GM23338 (cell line): Measurements from ENCODE around the gene CASP7. TPM values are rescaled to one million over a fixed set of nuclear protein-coding genes. Genes with fewer than 3 reads are reported as not detected.

Experiments used
- ATAC-seq: fragments of 200-7000 bp; cut with Tn5 transposase; 3 replicates; pipeline ENCODE4 v1.9.1; 2020
- DNase-seq: peaks from one replicate; pipeline ENCODE4 v3.0.0-alpha.2; 2015; ENCODE audit warnings: low spot score
- H2AFZ ChIP-seq: fragments of 200-600 bp; sonication (generic); 2 replicates; pipeline ENCODE4 v1.8.0; 2016; ENCODE audit warnings: antibody characterized with exemption, mild to moderate bottlenecking, moderate library complexity
- H3F3A ChIP-seq: fragments of 200-600 bp; sonication (generic); replicated peaks from 2 replicates; pipeline ENCODE4 v1.8.0; 2017; ENCODE audit warnings: antibody characterized with exemption, mixed run types, low read depth
- H3K27ac ChIP-seq: fragments of 200-600 bp; sonication (generic); 2 replicates; pipeline ENCODE4 v1.6.1; 2016; ENCODE audit warnings: low read depth
- H3K27me3 ChIP-seq: fragments of 200-600 bp; sonication (generic); 2 replicates; pipeline ENCODE4 v1.8.0; 2016; ENCODE audit warnings: mild to moderate bottlenecking, mixed run types, moderate library complexity; ENCODE audit not compliant: insufficient read depth
- H3K36me3 ChIP-seq: fragments of 200-600 bp; sonication (generic); 2 replicates; pipeline ENCODE4 v1.8.0; 2016; ENCODE audit warnings: mild to moderate bottlenecking; ENCODE audit not compliant: insufficient read depth
- H3K4me1 ChIP-seq: fragments of 200-600 bp; sonication (generic); 2 replicates; pipeline ENCODE4 v1.8.0; 2016; ENCODE audit warnings: mild to moderate bottlenecking, moderate library complexity; ENCODE audit not compliant: insufficient read depth
- H3K4me2 ChIP-seq: fragments of 200-600 bp; sonication (generic); 2 replicates; pipeline ENCODE4 v1.7.1; 2017; ENCODE audit warnings: mixed run types
- H3K4me3 ChIP-seq: fragments of 200-600 bp; sonication (generic); 2 replicates; pipeline ENCODE4 v1.6.1; 2016; ENCODE audit warnings: mixed run types
- H3K79me2 ChIP-seq: fragments of 200-600 bp; sonication (generic); replicated peaks from 2 replicates; pipeline ENCODE4 v1.8.0; 2017; ENCODE audit warnings: mild to moderate bottlenecking; ENCODE audit not compliant: insufficient read depth
- H3K9me2 ChIP-seq: fragments of 200-600 bp; sonication (generic); 2 replicates; pipeline ENCODE4 v1.8.0; 2017; ENCODE audit not compliant: insufficient read depth
- H4K20me1 ChIP-seq: fragments of 200-600 bp; sonication (generic); replicated peaks from 2 replicates; pipeline ENCODE4 v1.8.0; 2017; ENCODE audit warnings: mild to moderate bottlenecking; ENCODE audit not compliant: insufficient read depth
- H3K27ac Mint-ChIP-seq: 2 replicates; pipeline ENCODE4 v1.8.0; 2020; ENCODE audit warnings: inconsistent platforms, mild to moderate bottlenecking, moderate library complexity, mixed read lengths
- H3K27me3 Mint-ChIP-seq: 3 replicates; pipeline ENCODE4 v1.8.0; 2022; ENCODE audit warnings: low read depth, mild to moderate bottlenecking, moderate library complexity, mixed read lengths, inconsistent platforms; ENCODE audit not compliant: insufficient read depth, poor library complexity
- H3K36me3 Mint-ChIP-seq: 3 replicates; pipeline ENCODE4 v1.8.0; 2021; ENCODE audit warnings: low read depth, mild to moderate bottlenecking, inconsistent platforms, moderate library complexity, mixed read lengths
- H3K4me1 Mint-ChIP-seq: 3 replicates; pipeline ENCODE4 v1.8.0; 2020; ENCODE audit warnings: mild to moderate bottlenecking, inconsistent platforms, mixed read lengths
- H3K4me3 Mint-ChIP-seq: 3 replicates; pipeline ENCODE4 v1.8.0; 2021; ENCODE audit warnings: moderate library complexity, mild to moderate bottlenecking, inconsistent platforms, mixed read lengths
- H3K9me3 Mint-ChIP-seq: 3 replicates; pipeline ENCODE4 v1.8.0; 2020; ENCODE audit warnings: moderate library complexity, mild to moderate bottlenecking, inconsistent platforms, mixed read lengths
- CREB1 ChIP-seq: fragments of 250-450 bp; sonication (Bioruptor Pico); IDR thresholded peaks from 2 replicates; pipeline ENCODE4 v1.5.0; 2020; ENCODE audit warnings: low read depth, mild to moderate bottlenecking, moderate library complexity
- ZNF331 ChIP-seq: fragments of 250-450 bp; sonication (Bioruptor Pico); IDR thresholded peaks from 2 replicates; pipeline ENCODE4 v1.5.0; 2020; ENCODE audit warnings: low read depth, mild to moderate bottlenecking, moderate library complexity
- polyA plus RNA-seq: library from polyadenylated mRNA; unstranded; fragments of >200 nt; fragmentation: Nextera tagmentation; extraction: Ambion mirVana; gene quantifications from 2 replicates; pipeline ENCODE4 v1.2.1, GENCODE V29; 2016
- total RNA-seq: library from RNA; depleted of rRNA; stranded (reverse); fragments of >200 nt; shearing (Covaris generic); gene quantifications from 2 replicates; pipeline ENCODE4 v1.2.3, GENCODE V29; 2014
- TF ChIP-seq, protein P1 (sequence below): IDR thresholded peaks from one replicate; pipeline ENCODE4 v1.6.1; 2018; ENCODE audit warnings: antibody characterized with exemption; ENCODE audit not compliant: unreplicated experiment
- TF ChIP-seq, protein P2 (sequence below): fragments of 250-450 bp; sonication (Bioruptor Pico); IDR thresholded peaks from 2 replicates; pipeline ENCODE4 v1.5.0; 2020; ENCODE audit warnings: mild to moderate bottlenecking, moderate library complexity

The CASP7 gene
- total and polyA plus RNA-seq, 2 experiments from 2014 or later = 2.1 to 7.0 TPM

DNA sequence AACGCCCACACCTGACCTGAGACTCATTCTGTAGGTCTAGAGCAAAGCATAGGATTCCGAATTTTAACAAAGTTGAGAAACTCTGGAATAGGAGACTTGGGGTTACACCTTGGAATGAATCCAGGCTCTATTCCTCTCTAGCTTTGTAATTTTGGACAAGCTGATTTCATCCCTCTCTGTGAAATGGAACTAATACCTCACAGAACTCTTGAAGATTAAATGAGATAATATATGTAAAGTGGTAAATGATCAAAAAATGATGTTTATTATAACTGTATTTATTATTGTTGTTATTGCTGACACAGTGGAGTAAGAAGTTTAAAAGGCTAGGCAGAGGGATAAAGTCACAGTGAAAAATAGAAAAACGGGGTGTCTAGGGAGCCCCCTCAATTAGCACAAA is 32.3 kb downstream of the CASP7 start:
- Histone ChIP-seq H3K79me2 (no peaks in the 10 kb centered on the region), H3F3A (no peaks in the 10 kb centered on the region), H3K9me2 (no peaks in the 10 kb centered on the region), H3K4me3 (no peak overlapping the region), H2AFZ (no peak overlapping the region), H3K4me2 (no peak overlapping the region), H3K27ac (no peak overlapping the region), H3K4me1 (peaks cover 31% of the 10 kb centered on the region), H3K36me3 (no peaks in the 10 kb centered on the region), H4K20me1 (no peaks in the 10 kb centered on the region), H3K27me3 (no peaks in the 10 kb centered on the region)
- no peak overlapping the region for H3K27ac Mint-ChIP-seq
- peaks cover 4% of the 10 kb centered on the region for H3K27me3 Mint-ChIP-seq
- peaks cover 54% of the 10 kb centered on the region for H3K4me1 Mint-ChIP-seq
- H3K36me3 Mint-ChIP-seq = peaks cover 3% of the 10 kb centered on the region; the same call in 1 of the 3 replicates
- DNase-seq = no peak
- H3K9me3 Mint-ChIP-seq = no peaks in the 10 kb centered on the region; the same call in 2 of the 3 replicates
- no peak overlapping the region for H3K4me3 Mint-ChIP-seq
- no peak for ATAC-seq
- TF ChIP-seq, protein P1, sequence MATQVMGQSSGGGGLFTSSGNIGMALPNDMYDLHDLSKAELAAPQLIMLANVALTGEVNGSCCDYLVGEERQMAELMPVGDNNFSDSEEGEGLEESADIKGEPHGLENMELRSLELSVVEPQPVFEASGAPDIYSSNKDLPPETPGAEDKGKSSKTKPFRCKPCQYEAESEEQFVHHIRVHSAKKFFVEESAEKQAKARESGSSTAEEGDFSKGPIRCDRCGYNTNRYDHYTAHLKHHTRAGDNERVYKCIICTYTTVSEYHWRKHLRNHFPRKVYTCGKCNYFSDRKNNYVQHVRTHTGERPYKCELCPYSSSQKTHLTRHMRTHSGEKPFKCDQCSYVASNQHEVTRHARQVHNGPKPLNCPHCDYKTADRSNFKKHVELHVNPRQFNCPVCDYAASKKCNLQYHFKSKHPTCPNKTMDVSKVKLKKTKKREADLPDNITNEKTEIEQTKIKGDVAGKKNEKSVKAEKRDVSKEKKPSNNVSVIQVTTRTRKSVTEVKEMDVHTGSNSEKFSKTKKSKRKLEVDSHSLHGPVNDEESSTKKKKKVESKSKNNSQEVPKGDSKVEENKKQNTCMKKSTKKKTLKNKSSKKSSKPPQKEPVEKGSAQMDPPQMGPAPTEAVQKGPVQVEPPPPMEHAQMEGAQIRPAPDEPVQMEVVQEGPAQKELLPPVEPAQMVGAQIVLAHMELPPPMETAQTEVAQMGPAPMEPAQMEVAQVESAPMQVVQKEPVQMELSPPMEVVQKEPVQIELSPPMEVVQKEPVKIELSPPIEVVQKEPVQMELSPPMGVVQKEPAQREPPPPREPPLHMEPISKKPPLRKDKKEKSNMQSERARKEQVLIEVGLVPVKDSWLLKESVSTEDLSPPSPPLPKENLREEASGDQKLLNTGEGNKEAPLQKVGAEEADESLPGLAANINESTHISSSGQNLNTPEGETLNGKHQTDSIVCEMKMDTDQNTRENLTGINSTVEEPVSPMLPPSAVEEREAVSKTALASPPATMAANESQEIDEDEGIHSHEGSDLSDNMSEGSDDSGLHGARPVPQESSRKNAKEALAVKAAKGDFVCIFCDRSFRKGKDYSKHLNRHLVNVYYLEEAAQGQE = no peak
- TF ChIP-seq, protein P2, sequence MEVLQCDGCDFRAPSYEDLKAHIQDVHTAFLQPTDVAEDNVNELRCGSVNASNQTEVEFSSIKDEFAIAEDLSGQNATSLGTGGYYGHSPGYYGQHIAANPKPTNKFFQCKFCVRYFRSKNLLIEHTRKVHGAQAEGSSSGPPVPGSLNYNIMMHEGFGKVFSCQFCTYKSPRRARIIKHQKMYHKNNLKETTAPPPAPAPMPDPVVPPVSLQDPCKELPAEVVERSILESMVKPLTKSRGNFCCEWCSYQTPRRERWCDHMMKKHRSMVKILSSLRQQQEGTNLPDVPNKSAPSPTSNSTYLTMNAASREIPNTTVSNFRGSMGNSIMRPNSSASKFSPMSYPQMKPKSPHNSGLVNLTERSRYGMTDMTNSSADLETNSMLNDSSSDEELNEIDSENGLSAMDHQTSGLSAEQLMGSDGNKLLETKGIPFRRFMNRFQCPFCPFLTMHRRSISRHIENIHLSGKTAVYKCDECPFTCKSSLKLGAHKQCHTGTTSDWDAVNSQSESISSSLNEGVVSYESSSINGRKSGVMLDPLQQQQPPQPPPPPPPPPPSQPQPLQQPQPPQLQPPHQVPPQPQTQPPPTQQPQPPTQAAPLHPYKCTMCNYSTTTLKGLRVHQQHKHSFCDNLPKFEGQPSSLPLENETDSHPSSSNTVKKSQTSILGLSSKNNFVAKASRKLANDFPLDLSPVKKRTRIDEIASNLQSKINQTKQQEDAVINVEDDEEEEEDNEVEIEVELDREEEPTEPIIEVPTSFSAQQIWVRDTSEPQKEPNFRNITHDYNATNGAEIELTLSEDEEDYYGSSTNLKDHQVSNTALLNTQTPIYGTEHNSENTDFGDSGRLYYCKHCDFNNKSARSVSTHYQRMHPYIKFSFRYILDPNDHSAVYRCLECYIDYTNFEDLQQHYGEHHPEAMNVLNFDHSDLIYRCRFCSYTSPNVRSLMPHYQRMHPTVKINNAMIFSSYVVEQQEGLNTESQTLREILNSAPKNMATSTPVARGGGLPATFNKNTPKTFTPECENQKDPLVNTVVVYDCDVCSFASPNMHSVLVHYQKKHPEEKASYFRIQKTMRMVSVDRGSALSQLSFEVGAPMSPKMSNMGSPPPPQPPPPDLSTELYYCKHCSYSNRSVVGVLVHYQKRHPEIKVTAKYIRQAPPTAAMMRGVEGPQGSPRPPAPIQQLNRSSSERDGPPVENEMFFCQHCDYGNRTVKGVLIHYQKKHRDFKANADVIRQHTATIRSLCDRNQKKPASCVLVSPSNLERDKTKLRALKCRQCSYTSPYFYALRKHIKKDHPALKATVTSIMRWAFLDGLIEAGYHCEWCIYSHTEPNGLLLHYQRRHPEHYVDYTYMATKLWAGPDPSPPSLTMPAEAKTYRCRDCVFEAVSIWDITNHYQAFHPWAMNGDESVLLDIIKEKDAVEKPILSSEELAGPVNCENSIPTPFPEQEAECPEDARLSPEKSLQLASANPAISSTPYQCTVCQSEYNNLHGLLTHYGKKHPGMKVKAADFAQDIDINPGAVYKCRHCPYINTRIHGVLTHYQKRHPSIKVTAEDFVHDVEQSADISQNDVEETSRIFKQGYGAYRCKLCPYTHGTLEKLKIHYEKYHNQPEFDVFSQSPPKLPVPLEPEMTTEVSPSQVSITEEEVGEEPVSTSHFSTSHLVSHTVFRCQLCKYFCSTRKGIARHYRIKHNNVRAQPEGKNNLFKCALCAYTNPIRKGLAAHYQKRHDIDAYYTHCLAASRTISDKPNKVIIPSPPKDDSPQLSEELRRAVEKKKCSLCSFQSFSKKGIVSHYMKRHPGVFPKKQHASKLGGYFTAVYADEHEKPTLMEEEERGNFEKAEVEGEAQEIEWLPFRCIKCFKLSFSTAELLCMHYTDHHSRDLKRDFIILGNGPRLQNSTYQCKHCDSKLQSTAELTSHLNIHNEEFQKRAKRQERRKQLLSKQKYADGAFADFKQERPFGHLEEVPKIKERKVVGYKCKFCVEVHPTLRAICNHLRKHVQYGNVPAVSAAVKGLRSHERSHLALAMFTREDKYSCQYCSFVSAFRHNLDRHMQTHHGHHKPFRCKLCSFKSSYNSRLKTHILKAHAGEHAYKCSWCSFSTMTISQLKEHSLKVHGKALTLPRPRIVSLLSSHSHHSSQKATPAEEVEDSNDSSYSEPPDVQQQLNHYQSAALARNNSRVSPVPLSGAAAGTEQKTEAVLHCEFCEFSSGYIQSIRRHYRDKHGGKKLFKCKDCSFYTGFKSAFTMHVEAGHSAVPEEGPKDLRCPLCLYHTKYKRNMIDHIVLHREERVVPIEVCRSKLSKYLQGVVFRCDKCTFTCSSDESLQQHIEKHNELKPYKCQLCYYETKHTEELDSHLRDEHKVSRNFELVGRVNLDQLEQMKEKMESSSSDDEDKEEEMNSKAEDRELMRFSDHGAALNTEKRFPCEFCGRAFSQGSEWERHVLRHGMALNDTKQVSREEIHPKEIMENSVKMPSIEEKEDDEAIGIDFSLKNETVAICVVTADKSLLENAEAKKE (CRISPR knock-in tag) = no peak
- no peak for TF ChIP-seq CREB1 (CRISPR knock-in tag)
- no peak for TF ChIP-seq ZNF331 (CRISPR knock-in tag)
